Measurements from ENCODE around the gene SELENOH.

DNA sequence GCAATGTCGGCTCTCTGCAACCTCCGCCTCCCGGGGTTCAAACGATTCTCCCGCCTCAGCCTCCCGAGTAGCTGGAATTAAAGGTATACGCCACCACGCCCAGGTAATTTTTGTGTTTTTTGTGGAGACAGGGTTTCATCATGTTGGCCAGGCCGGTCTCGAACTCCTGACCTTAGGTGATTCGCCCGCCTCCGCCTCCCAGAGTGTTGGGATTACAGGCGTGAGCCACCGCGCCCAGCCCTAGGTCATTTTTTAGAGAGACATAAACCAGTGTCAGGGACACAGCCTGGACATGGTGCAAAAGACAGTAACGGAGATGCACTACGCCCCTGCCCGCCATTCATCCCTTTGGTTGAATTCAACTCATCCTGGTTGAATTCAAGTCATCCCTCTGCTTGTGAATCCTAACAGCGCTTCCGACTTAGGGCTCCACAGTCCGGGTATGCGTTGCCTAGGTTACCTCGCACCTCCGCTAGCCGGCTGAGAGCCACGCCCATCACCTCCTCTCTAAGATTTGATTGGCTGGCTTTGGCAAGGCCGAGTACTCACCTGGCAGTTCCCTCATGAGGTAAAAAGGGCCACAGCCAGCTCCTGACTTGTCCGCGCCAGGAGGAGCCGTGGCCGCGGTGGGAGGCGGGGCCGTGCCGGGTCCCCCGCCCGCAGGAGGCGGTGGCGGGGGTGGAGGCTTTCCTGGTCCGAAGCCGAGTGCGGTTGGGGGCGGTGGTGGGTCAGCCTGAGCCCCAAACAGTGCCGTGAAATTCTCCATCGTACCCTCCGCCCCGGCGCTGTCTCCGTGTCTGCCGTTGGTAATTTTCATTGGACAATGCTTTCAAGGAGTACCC, 29.7 kb upstream of the SELENOH start, which contains the start of gene MED19:
- TF ChIP-seq EZH2 (IDR thresholded peaks at IDR 0.05; ENCODE audit: borderline replicate concordance), result no peak
- TF ChIP-seq, protein P1, sequence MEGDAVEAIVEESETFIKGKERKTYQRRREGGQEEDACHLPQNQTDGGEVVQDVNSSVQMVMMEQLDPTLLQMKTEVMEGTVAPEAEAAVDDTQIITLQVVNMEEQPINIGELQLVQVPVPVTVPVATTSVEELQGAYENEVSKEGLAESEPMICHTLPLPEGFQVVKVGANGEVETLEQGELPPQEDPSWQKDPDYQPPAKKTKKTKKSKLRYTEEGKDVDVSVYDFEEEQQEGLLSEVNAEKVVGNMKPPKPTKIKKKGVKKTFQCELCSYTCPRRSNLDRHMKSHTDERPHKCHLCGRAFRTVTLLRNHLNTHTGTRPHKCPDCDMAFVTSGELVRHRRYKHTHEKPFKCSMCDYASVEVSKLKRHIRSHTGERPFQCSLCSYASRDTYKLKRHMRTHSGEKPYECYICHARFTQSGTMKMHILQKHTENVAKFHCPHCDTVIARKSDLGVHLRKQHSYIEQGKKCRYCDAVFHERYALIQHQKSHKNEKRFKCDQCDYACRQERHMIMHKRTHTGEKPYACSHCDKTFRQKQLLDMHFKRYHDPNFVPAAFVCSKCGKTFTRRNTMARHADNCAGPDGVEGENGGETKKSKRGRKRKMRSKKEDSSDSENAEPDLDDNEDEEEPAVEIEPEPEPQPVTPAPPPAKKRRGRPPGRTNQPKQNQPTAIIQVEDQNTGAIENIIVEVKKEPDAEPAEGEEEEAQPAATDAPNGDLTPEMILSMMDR (IDR thresholded peaks at IDR 0.05; ENCODE audit: poor library complexity), result no peak
- no peak for TF ChIP-seq EZH2phosphoT487 (IDR thresholded peaks at IDR 0.05; ENCODE audit: low read depth, severe bottlenecking, unreplicated experiment)

Measured in hepatocyte (in vitro differentiated cells).